Measurements from ENCODE around the gene DNAJB1. TPM values are rescaled to one million over a fixed set of nuclear protein-coding genes. Genes with fewer than 3 reads are reported as not detected.

DNAJB1 gene
- total and polyA plus RNA-seq, 2 of the 4 experiments (the other 2 are of a cell fraction) = 88.2 to 95.4 TPM

DNA sequence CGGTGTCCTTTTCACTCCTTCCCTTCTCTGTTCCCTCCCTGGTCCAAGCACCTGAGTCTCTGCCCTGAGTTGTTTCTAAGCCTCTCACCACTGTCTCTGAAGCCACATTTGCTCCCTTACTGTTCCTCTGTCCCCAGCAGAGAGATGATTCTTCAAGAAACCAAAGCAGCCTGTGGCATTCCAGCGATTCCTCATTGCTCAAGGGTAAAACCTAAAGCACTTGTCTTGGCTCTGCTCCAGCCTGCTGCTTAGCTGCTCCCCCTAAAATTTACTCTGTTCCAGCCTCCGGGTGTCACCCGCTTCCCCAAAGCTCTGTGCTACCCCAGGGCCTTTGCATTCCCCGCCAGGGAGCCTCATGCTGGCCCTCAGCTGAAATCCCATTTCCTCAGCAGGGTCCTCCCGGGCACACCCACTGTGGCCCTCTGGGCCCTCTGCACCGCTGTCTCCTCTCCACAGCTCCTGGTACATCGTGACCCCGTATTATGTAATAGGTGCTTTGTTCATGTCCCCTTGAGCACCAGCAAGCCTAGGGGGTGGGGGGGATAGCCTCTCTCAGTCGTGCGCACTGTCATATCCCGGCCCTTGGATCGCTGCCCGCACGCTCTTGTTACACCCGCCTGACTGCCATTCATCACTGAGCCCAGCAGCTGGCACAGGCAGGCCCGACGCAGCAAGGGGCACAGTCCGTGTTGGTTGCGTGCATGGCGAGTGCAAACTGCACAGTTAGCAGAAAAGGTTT is 26.9 kb upstream of the DNAJB1 start:
- no peak for DNase-seq
- Histone ChIP-seq H4K91ac (ENCODE audit: insufficient read depth, low read depth, low read length) (no peak overlapping the region), H3K4ac (ENCODE audit: low read depth, low read length) (no peak overlapping the region), H3K4me1 (ENCODE audit: control insufficient read depth, insufficient read depth, low read length) (peaks cover 6% of the 10 kb centered on the region; the same call in 1 of the 2 replicates), H2AFZ (replicated peaks; ENCODE audit: low read length, poor library complexity) (no peak overlapping the region), H3K4me2 (ENCODE audit: low read depth, low read length) (no peak overlapping the region), H3K36me3 (ENCODE audit: control insufficient read depth, insufficient read depth, low read length) (no peaks in the 10 kb centered on the region), H3K14ac (replicated peaks; ENCODE audit: low read depth, low read length) (no peak overlapping the region), H3K27me3 (ENCODE audit: control insufficient read depth, insufficient read depth, low read length) (no peaks in the 10 kb centered on the region), H3K23ac (ENCODE audit: low read depth, low read length) (no peak overlapping the region), H2AK5ac (ENCODE audit: low read depth, low read length) (no peak overlapping the region), H3K18ac (ENCODE audit: low read depth, low read length) (no peak overlapping the region), H3K79me1 (ENCODE audit: low read depth in 1 of 2, low read length in 2 of 2) (peaks cover 11 to 52% of the 10 kb centered on the region in 2 experiments), H3K9me1 (ENCODE audit: insufficient read depth, low read length) (peaks cover 14% of the 10 kb centered on the region; the same call in 1 of the 2 replicates), H3K9me3 (ENCODE audit: control insufficient read depth, insufficient read depth, low read length) (no peaks in the 10 kb centered on the region), H3K4me3 (ENCODE audit: insufficient read depth, low read depth, low read length) (no peak overlapping the region), H4K8ac (ENCODE audit: low read depth in 2 of 2, low read length in 2 of 2) (no peak overlapping the region), H3K9ac (ENCODE audit: low read depth, low read length) (no peak overlapping the region), H2BK5ac (ENCODE audit: low read depth, low read length, poor library complexity, severe bottlenecking) (no peak overlapping the region), H2BK120ac (ENCODE audit: low read depth, low read length) (no peak overlapping the region), H2BK20ac (ENCODE audit: low read depth, low read length) (0 out of 2 replicates have a peak overlapping the region, but pooled peaks have one; percentile 9), H2BK15ac (ENCODE audit: low read depth, low read length) (no peak overlapping the region), H4K5ac (ENCODE audit: low read depth, low read length) (no peak overlapping the region), H4K20me1 (ENCODE audit: insufficient read depth, low read length) (peaks cover 19% of the 10 kb centered on the region), H3K56ac (ENCODE audit: extremely low read depth, insufficient read depth, low read length) (no peak overlapping the region), H2AK9ac (replicated peaks; ENCODE audit: low read depth, low read length, poor library complexity) (no peak overlapping the region), H3K27ac (ENCODE audit: insufficient read depth, low read length) (no peak overlapping the region)
- intact Hi-C loops (cut with micrococcal nuclease) = no loop called here
- CTCF ChIA-PET = interaction anchor here (1.7 kb wide), 1 partner anchor 12 kb away, joined by 5 read pairs; no protein-coding TSS in a partner anchor
- dilution Hi-C loops (cut with HindIII; ENCODE audit: low sequenced_read_pairs, unreplicated experiment) = no loop called here
- BruUV-seq (replicated peaks) = no TSS peak
- in situ Hi-C loops (cut with MboI; ENCODE audit: low sequenced_read_pairs) = no loop called here
- peak; percentile 30; the same call in 1 of the 2 replicates for ATAC-seq (ENCODE audit: low read depth)
- POLR2A ChIA-PET (ENCODE audit: unreplicated experiment) = no interaction called here
- 78% methylated on average over 16 of the region's 21 CpGs; no CpG with 5 or more reads in 1 of the 2 experiments for WGBS, 2 experiments (ENCODE audit: extremely low coverage in 2 of 2, insufficient read length in 1 of 2)
- TF ChIP-seq RCOR1 (IDR thresholded peaks at IDR 0.05; ENCODE audit: insufficient replicate concordance, low read length) = no peak
- TF ChIP-seq MAZ (IDR thresholded peaks at IDR 0.05; ENCODE audit: borderline replicate concordance, low read depth, low read length) = no peak
- TF ChIP-seq, protein P1, sequence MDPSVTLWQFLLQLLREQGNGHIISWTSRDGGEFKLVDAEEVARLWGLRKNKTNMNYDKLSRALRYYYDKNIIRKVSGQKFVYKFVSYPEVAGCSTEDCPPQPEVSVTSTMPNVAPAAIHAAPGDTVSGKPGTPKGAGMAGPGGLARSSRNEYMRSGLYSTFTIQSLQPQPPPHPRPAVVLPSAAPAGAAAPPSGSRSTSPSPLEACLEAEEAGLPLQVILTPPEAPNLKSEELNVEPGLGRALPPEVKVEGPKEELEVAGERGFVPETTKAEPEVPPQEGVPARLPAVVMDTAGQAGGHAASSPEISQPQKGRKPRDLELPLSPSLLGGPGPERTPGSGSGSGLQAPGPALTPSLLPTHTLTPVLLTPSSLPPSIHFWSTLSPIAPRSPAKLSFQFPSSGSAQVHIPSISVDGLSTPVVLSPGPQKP (IDR thresholded peaks at IDR 0.05; ENCODE audit: borderline replicate concordance, low read depth, low read length) = no peak
- no peak for TF ChIP-seq USF2 (IDR thresholded peaks at IDR 0.05; ENCODE audit: low read depth, low read length)
- TF ChIP-seq CEBPB (IDR thresholded peaks at IDR 0.05; ENCODE audit: low read depth, low read length) = no peak
- no peak for TF ChIP-seq MXI1 (IDR thresholded peaks at IDR 0.05; ENCODE audit: borderline replicate concordance, low read depth, low read length)
- TF ChIP-seq FOS (IDR thresholded peaks at IDR 0.05; ENCODE audit: low read depth, low read length) = no peak
- no peak for TF ChIP-seq RAD21 (IDR thresholded peaks at IDR 0.05; ENCODE audit: low read length)
- TF ChIP-seq MAFK (IDR thresholded peaks at IDR 0.05; ENCODE audit: low read depth, low read length) = no peak
- no peak for TF ChIP-seq BHLHE40 (IDR thresholded peaks at IDR 0.05; ENCODE audit: low read depth, low read length)
- TF ChIP-seq, protein P2, sequence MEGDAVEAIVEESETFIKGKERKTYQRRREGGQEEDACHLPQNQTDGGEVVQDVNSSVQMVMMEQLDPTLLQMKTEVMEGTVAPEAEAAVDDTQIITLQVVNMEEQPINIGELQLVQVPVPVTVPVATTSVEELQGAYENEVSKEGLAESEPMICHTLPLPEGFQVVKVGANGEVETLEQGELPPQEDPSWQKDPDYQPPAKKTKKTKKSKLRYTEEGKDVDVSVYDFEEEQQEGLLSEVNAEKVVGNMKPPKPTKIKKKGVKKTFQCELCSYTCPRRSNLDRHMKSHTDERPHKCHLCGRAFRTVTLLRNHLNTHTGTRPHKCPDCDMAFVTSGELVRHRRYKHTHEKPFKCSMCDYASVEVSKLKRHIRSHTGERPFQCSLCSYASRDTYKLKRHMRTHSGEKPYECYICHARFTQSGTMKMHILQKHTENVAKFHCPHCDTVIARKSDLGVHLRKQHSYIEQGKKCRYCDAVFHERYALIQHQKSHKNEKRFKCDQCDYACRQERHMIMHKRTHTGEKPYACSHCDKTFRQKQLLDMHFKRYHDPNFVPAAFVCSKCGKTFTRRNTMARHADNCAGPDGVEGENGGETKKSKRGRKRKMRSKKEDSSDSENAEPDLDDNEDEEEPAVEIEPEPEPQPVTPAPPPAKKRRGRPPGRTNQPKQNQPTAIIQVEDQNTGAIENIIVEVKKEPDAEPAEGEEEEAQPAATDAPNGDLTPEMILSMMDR (conservative IDR thresholded peaks at IDR 0.05; ENCODE audit: low read depth, low read length) = no peak
- TF ChIP-seq POLR2A (IDR thresholded peaks at IDR 0.05; ENCODE audit: low read depth, low read length) = no peak
- TF ChIP-seq RFX5 (IDR thresholded peaks at IDR 0.05; ENCODE audit: low read depth, low read length) = no peak
- no peak for TF ChIP-seq NFE2L2 (IDR thresholded peaks at IDR 0.05; ENCODE audit: low read depth, low read length)
- TF ChIP-seq SMC3 (IDR thresholded peaks at IDR 0.05; ENCODE audit: low read depth, low read length) = no peak

Data from IMR-90 (cell line).